HepG2 (cell line): ENCODE results near the gene TYW1B.

Experiments
- CBFB ChIP-seq: sonication (generic); formaldehyde crosslinking; IDR thresholded peaks from 2 replicates; pipeline ENCODE4 v1.4.0; 2020; ENCODE audit warnings: missing genetic modification reagents
- GATAD2A ChIP-seq: IDR thresholded peaks from 2 replicates; pipeline ENCODE4 v1.6.1; 2016
- IRF2 ChIP-seq: IDR thresholded peaks from 2 replicates; pipeline ENCODE4 v1.6.1; 2018; ENCODE audit warnings: missing genetic modification reagents, missing compliant biosample characterization
- ISL2 ChIP-seq: sonication (generic); formaldehyde crosslinking; IDR thresholded peaks from 2 replicates; pipeline ENCODE4 v1.5.0; 2020; ENCODE audit warnings: missing genetic modification reagents
- MAFK ChIP-seq, 2 experiments: IDR thresholded peaks in 1 of 2; conservative IDR thresholded peaks in 1 of 2; 2 replicates each; pipeline ENCODE4 v1.6.1; 2011; ENCODE audit warnings: improper control_type of control experiment in 2 of 2, low read length in 2 of 2
- NR2C2 ChIP-seq: sonication (generic); formaldehyde crosslinking; IDR thresholded peaks from 2 replicates; pipeline ENCODE4 v1.4.0; 2020; ENCODE audit warnings: missing genetic modification reagents, mild to moderate bottlenecking, moderate library complexity, borderline replicate concordance
- POLR2A ChIP-seq, 2 experiments: IDR thresholded peaks; 2 replicates each; pipeline ENCODE4 v1.6.1; 2011; ENCODE audit warnings: low read depth in 2 of 2, low read length in 2 of 2, mild to moderate bottlenecking in 1 of 2, moderate library complexity in 1 of 2; ENCODE audit not compliant: insufficient read depth in 1 of 2
- POLR2AphosphoS5 ChIP-seq: IDR thresholded peaks from 2 replicates; pipeline ENCODE4 v1.6.1; 2012; ENCODE audit warnings: low read depth, low read length
- SRSF1 ChIP-seq: fragments of 200-400 bp; formaldehyde crosslinking; optimal IDR thresholded peaks from 2 replicates; pipeline ENCODE3; 2017; ENCODE audit warnings: mild to moderate bottlenecking, low read depth, low read length, moderate library complexity
- ZNF205 ChIP-seq: IDR thresholded peaks from 2 replicates; pipeline ENCODE4 v1.6.1; 2018; ENCODE audit warnings: missing biosample characterization, missing genetic modification reagents
- ZNF263 ChIP-seq: sonication (generic); formaldehyde crosslinking; IDR thresholded peaks from 2 replicates; pipeline ENCODE4 v1.4.0; 2020; ENCODE audit warnings: missing genetic modification reagents
- ZNF747 ChIP-seq: sonication (generic); formaldehyde crosslinking; IDR thresholded peaks from 2 replicates; pipeline ENCODE4 v1.8.1; 2023; ENCODE audit warnings: missing genetic modification reagents, mild to moderate bottlenecking, borderline replicate concordance
- TF ChIP-seq, protein P1 (sequence below), 2 experiments: IDR thresholded peaks; 2 replicates each; pipeline ENCODE4 v1.6.1; 2011 to 2012; ENCODE audit warnings: low read length in 2 of 2, borderline replicate concordance in 1 of 2, low read depth in 1 of 2, mild to moderate bottlenecking in 1 of 2, moderate library complexity in 1 of 2
- TF ChIP-seq, protein P2 (sequence below): sonication (generic); formaldehyde crosslinking; IDR thresholded peaks from 2 replicates; pipeline ENCODE4 v1.8.1; 2023; ENCODE audit warnings: mild to moderate bottlenecking, inconsistent platforms, moderate library complexity, missing genetic modification reagents, borderline replicate concordance

DNA sequence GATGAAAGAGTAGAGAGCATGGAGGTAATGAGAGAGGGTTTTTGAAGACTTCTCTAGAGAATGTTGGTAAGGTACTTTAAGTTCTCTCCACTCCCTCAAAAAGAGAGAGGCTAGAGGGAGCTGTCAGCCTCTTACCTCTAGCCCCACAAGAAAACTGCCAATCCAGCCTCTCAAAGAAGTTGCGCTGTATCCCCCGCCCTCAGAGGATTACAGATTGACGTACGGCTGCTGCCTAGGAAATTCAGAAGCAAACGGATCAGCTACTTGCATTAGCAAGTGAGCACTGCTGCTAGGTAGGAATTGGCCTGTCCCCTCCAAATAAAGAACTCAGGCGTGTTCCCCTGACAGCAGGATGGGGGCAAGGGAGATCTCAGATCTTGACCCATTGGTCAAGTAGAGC is 34.2 kb downstream of the TYW1B start:
- TF ChIP-seq CBFB (CRISPR knock-in tag) (no peak), POLR2A (IDR thresholded peaks at IDR 0.05; ENCODE audit: insufficient read depth in 1 of 2, low read depth in 2 of 2, low read length in 2 of 2) (no peak), ZNF205 (CRISPR knock-in tag) (no peak), POLR2AphosphoS5 (no peak), ZNF747 (CRISPR knock-in tag) (no peak), SRSF1 (no peak), ZNF263 (CRISPR knock-in tag) (no peak), NR2C2 (CRISPR knock-in tag) (no peak), IRF2 (CRISPR knock-in tag) (no peak), GATAD2A (CRISPR knock-in tag) (no peak), MAFK (conservative IDR thresholded peaks at IDR 0.05 in 1 of 2, IDR thresholded peaks at IDR 0.05 in 1 of 2; ENCODE audit: low read length in 2 of 2) (no peak), ISL2 (no peak)
- TF ChIP-seq, protein P1, sequence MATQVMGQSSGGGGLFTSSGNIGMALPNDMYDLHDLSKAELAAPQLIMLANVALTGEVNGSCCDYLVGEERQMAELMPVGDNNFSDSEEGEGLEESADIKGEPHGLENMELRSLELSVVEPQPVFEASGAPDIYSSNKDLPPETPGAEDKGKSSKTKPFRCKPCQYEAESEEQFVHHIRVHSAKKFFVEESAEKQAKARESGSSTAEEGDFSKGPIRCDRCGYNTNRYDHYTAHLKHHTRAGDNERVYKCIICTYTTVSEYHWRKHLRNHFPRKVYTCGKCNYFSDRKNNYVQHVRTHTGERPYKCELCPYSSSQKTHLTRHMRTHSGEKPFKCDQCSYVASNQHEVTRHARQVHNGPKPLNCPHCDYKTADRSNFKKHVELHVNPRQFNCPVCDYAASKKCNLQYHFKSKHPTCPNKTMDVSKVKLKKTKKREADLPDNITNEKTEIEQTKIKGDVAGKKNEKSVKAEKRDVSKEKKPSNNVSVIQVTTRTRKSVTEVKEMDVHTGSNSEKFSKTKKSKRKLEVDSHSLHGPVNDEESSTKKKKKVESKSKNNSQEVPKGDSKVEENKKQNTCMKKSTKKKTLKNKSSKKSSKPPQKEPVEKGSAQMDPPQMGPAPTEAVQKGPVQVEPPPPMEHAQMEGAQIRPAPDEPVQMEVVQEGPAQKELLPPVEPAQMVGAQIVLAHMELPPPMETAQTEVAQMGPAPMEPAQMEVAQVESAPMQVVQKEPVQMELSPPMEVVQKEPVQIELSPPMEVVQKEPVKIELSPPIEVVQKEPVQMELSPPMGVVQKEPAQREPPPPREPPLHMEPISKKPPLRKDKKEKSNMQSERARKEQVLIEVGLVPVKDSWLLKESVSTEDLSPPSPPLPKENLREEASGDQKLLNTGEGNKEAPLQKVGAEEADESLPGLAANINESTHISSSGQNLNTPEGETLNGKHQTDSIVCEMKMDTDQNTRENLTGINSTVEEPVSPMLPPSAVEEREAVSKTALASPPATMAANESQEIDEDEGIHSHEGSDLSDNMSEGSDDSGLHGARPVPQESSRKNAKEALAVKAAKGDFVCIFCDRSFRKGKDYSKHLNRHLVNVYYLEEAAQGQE (IDR thresholded peaks at IDR 0.05; ENCODE audit: borderline replicate concordance in 1 of 2, low read depth in 1 of 2, low read length in 2 of 2): no peak
- TF ChIP-seq, protein P2, sequence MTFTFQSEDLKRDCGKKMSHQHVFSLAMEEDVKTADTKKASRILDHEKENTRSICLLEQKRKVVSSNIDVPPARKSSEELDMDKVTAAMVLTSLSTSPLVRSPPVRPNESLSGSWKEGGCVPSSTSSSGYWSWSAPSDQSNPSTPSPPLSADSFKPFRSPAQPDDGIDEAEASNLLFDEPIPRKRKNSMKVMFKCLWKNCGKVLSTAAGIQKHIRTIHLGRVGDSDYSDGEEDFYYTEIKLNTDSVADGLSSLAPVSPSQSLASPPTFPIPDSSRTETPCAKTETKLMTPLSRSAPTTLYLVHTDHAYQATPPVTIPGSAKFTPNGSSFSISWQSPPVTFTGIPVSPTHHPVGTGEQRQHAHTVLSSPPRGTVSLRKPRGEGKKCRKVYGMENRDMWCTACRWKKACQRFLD (CRISPR knock-in tag): no peak
